Measurements from ENCODE around the gene KLHL17.

KLHL17 gene

DNA sequence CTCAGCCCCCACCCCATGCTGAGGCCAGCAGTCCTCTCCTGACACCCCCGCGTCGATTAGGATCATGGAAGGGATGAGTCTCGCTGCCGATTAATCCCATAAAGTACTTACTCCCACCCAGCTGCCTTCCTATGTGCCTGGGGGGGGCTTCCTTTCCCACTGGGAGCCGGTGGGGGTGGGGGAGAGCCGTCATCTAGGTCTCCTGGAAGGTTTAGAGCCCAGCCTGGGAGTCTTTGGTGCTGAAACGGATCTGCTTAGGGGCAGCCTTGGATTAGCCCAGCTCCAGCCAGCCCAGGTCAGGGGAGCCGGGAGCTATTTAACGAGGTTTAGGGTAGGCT, 26.8 kb upstream of the KLHL17 start:
- DNase-seq (ENCODE audit: low read depth), result no peak
- TF ChIP-seq, protein P1, sequence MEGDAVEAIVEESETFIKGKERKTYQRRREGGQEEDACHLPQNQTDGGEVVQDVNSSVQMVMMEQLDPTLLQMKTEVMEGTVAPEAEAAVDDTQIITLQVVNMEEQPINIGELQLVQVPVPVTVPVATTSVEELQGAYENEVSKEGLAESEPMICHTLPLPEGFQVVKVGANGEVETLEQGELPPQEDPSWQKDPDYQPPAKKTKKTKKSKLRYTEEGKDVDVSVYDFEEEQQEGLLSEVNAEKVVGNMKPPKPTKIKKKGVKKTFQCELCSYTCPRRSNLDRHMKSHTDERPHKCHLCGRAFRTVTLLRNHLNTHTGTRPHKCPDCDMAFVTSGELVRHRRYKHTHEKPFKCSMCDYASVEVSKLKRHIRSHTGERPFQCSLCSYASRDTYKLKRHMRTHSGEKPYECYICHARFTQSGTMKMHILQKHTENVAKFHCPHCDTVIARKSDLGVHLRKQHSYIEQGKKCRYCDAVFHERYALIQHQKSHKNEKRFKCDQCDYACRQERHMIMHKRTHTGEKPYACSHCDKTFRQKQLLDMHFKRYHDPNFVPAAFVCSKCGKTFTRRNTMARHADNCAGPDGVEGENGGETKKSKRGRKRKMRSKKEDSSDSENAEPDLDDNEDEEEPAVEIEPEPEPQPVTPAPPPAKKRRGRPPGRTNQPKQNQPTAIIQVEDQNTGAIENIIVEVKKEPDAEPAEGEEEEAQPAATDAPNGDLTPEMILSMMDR (IDR thresholded peaks at IDR 0.05; ENCODE audit: low read length, missing control alignments), result no peak
- no peak overlapping the region for H3K4me3 ChIP-seq (replicated peaks; ENCODE audit: low read depth, low read length)

DNA sequence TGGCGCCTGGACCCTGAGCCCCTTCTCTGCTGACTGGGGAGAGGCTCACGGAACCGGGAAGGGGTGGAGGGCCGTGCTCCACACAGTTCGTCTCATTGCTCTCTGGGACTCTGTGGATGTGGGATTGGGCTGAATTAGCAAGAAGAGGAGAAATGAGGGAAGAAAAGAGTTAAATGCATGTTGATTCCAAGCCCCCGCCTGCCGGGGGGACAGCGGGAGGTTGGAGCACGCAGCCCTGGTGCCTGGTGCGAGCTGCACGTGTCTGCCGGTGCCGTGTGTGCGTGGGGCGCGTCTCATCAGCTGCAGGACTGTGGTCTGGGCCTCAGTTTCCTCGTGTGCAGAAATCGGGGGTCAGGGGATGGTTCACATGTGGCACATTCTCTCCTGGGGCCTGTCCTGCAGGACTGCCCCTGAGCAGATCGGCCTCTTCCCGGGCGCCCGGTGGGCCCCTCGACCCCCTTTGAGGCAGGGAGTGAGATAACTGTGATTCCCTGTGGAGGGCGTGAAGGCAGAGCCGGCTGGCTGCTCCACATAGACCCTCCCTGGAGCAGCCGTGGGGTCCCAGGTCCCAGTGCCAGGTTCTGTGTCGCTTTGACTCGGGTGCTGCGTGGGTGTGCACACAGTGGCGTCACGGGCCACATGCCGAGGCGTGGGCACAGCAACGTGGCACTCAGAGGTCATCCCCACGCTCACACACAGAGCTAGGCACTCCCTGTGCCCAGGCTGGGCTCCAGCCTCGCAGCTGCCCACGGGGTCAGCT, 25.2 kb upstream of the KLHL17 start:
- no peak for DNase-seq (ENCODE audit: low read depth)
- TF ChIP-seq, protein P1 (IDR thresholded peaks at IDR 0.05; ENCODE audit: low read length, missing control alignments), result no peak
- H3K4me3 ChIP-seq (replicated peaks; ENCODE audit: low read depth, low read length), result no peak overlapping the region

DNA sequence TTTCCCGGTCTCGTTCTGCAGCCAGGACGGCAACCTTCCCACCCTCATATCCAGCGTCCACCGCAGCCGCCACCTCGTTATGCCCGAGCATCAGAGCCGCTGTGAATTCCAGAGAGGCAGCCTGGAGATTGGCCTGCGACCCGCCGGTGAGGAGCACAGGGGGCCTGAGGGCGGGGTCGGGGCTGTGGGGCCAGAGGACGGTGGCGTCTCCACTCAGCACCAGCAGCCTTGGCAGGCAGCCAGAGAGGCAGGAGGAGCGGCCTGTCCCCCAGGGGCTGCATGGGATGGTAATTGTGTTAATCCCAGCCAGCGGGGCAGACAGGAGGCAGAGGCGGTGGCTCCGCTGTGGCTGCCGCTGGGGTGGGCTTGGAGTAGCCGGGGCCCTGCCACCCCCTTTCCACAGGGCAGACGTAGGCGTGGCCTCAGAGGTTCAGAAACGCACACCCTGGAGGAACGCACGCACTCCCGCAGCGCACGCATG, 24.6 kb upstream of the KLHL17 start:
- TF ChIP-seq, protein P1 (IDR thresholded peaks at IDR 0.05; ENCODE audit: low read length, missing control alignments), result no peak
- no peak for DNase-seq (ENCODE audit: low read depth)
- H3K4me3 ChIP-seq (replicated peaks; ENCODE audit: low read depth, low read length), result no peak overlapping the region

DNA sequence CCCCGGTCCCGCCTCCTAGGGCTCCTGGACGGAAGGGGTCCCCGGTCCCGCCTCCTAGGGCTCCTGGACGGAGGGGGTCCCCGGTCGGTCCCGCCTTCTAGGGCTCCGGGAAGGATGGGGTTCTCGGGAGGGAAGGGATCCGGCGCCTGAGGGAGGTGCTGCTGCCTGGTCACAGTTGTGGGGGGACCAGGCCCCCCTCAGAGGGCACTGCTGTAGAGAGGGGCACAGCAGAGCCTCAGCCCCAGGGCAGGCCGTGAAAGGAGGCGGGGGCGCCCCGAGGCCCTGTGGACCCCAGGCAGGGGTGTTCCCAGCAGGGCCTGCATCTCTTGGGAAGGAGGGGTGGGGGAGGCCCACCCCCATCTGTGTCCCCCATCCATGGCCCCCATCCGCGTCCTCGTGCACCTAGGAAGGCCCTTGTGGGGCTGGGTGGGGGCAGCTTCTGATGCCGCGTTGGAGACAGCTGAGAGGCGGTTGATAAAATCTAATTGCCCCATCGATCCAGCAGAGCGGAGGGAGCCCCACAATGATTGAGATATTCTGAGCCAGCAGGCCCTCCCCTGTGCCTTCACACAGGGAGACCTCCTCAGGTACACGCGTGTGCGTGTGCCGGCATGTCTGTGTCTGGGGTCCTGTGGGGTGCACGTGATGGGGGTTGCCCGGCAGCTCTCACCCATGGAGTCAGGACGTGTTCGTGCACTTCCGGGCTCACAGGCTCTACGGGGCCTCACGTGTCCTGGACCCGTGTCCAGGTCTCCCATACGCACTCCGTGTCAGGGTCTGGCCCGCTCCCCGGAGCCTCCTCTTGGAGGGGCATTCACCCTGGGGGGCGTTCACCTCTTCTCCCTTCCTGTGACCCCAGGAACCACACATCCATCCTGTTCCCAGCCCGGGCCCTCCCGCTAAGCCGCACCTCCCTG, 23.8 kb upstream of the KLHL17 start:
- no peak overlapping the region for H3K4me3 ChIP-seq (replicated peaks; ENCODE audit: low read depth, low read length)
- TF ChIP-seq, protein P1 (IDR thresholded peaks at IDR 0.05; ENCODE audit: low read length, missing control alignments), result no peak

DNA sequence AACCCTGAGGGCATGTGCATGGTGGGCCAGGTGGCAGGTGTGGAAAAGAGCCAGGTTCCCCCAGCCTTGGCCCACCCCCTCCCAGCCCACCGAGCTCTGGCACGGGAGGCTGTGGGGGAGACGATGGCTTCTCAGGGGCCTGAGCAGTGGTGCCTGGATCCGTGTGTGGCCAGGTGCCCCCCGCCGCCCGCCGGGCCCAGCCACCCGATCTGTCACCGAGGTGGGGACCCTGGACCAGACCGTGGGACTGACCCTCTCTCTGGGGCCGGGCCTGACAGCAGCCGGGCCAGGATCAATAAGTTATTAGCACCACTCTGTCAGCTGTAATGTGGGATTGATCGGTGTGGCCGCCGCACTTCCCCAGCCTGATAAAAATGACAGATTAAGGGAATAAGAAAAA, 22.9 kb upstream of the KLHL17 start:
- no peak overlapping the region for H3K4me3 ChIP-seq (replicated peaks; ENCODE audit: low read depth, low read length)
- DNase-seq (ENCODE audit: low read depth), result no peak
- TF ChIP-seq, protein P1 (IDR thresholded peaks at IDR 0.05; ENCODE audit: low read length, missing control alignments), result no peak

More for the DNA sequence above, 23.8 kb upstream of the KLHL17 start:
- DNase-seq (ENCODE audit: low read depth), result no peak

DNA sequence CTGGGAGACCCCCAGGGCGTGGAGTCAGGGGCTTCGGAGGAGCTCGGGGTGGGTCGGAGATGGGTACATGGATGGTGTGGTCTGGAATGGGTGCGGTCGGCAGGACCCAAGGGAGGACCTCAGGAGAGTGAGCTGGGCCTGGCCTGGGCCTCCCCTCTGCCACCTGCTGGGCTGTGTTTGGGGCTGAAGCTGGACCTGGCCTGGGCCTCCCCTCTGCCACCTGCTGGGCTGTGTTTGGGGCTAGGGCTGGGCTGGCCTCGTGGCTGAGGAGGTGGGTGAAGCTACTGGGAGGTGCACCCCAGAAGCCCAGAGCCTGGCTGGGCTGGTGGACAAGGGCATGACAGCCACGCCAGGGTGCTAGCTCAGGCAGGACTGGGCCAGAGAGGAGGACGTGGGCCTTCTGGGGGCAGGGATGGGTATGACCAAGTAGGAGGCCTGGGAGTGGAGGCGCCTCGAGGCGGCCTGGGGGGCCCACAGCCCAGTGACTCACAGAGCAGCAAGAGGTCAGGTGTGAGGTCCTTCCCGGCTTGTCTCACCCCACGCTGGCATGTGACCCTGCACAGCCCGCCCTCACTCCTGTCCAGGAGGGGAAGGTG, 22.2 kb upstream of the KLHL17 start:
- TF ChIP-seq, protein P1 (IDR thresholded peaks at IDR 0.05; ENCODE audit: low read length, missing control alignments), result peak; percentile 45

More for the DNA sequence above, 22.2 kb upstream of the KLHL17 start:
- DNase-seq (ENCODE audit: low read depth), result peak; percentile 32
- H3K4me3 ChIP-seq (replicated peaks; ENCODE audit: low read depth, low read length), result no peak overlapping the region

All from fibroblast of pulmonary artery (primary cell).